Measurements from ENCODE around the gene GDI1. TPM values are rescaled to one million over a fixed set of nuclear protein-coding genes. Genes with fewer than 3 reads are reported as not detected.

The GDI1 gene
- total RNA-seq, 1 experiment from 2014 or later: 96.1 TPM

DNA sequence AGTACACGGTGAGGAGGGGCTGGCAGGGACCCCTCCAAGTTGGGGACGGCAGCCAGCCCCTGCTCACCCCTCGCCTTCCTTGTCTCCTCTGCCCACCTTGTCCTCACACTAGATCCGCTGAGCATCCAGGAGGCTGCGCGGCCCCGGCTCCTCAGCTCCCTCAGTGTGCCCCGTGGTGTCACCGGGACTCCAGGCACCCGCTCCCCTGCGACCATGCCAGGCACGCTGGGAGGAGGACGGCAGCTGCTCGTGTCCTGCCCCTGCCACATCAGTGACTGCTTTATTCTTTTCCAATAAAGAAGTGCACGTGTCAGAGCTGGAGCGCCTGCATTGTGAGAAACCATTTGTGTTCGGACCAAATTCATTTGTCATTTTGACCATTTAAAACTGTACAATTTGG, 13.4 kb downstream of the GDI1 start:
- H3K79me2 ChIP-seq (ENCODE audit: low read length): peaks cover 6% of the 10 kb centered on the region
- no peak overlapping the region for H3K27ac ChIP-seq (ENCODE audit: low read length)
- H2AFZ ChIP-seq (ENCODE audit: low read length): no peak overlapping the region
- ChIA-PET POLR2A (ENCODE audit: unreplicated experiment) (no interaction called here), CTCF (no interaction called here)
- no peaks in the 10 kb centered on the region for H3K9me3 ChIP-seq (ENCODE audit: low read length)
- no peak overlapping the region for H3K9ac ChIP-seq (ENCODE audit: low read length)
- BruUV-seq (replicated peaks): TSS peak; percentile 70
- TF ChIP-seq EZH2phosphoT487 (IDR thresholded peaks at IDR 0.05; ENCODE audit: borderline replicate concordance, low read length): no peak
- TF ChIP-seq, protein P1, sequence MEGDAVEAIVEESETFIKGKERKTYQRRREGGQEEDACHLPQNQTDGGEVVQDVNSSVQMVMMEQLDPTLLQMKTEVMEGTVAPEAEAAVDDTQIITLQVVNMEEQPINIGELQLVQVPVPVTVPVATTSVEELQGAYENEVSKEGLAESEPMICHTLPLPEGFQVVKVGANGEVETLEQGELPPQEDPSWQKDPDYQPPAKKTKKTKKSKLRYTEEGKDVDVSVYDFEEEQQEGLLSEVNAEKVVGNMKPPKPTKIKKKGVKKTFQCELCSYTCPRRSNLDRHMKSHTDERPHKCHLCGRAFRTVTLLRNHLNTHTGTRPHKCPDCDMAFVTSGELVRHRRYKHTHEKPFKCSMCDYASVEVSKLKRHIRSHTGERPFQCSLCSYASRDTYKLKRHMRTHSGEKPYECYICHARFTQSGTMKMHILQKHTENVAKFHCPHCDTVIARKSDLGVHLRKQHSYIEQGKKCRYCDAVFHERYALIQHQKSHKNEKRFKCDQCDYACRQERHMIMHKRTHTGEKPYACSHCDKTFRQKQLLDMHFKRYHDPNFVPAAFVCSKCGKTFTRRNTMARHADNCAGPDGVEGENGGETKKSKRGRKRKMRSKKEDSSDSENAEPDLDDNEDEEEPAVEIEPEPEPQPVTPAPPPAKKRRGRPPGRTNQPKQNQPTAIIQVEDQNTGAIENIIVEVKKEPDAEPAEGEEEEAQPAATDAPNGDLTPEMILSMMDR (conservative IDR thresholded peaks at IDR 0.05; ENCODE audit: low read depth, low read length): no peak
- H3F3A ChIP-seq (ENCODE audit: low read length, unreplicated experiment): no peaks in the 10 kb centered on the region
- H3K36me3 ChIP-seq (ENCODE audit: low read depth, low read length): peaks cover 6% of the 10 kb centered on the region; the same call in 1 of the 2 replicates
- intact Hi-C loops (cut with micrococcal nuclease): loop anchor here (10.0 kb wide), 1 partner anchor 56 kb away; the partner anchor contains the start of gene RPL10
- H4K20me1 ChIP-seq (ENCODE audit: low read length): no peaks in the 10 kb centered on the region
- no peak overlapping the region for H3K4me2 ChIP-seq (ENCODE audit: low read length)
- H3K9me2 ChIP-seq (replicated peaks; ENCODE audit: low read length): no peaks in the 10 kb centered on the region
- DNase-seq (no peak), ATAC-seq (no peak)
- no peak overlapping the region for H3K4me3 ChIP-seq (ENCODE audit: low read length)
- peaks cover under 1% of the 10 kb centered on the region for H3K4me1 ChIP-seq (ENCODE audit: insufficient read depth, low read length)
- H3K27me3 ChIP-seq (ENCODE audit: low read length): no peaks in the 10 kb centered on the region

DNA sequence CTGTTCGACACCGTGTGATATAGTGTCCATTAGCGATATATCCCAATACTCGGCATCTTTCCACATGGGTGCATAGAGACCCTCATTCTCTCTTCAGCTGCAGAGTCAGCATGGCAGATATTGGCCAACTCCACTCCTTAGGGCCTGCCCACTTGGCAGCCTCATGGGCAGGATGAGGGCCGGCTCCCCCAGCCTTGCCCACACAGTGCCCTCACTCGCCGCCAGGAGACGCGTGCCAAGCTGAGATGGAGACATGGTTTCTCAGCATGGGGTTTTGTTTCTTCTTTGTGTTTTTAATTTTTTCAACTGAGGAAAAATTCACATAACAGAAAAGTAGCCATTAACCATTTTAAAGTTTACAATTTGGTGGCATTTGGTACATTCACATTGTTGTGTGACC, 15.9 kb downstream of the GDI1 start:
- no peak for ATAC-seq
- H3K36me3 ChIP-seq (ENCODE audit: low read depth, low read length): peaks cover 6% of the 10 kb centered on the region; the same call in 1 of the 2 replicates
- BruUV-seq (replicated peaks): no TSS peak

DNA sequence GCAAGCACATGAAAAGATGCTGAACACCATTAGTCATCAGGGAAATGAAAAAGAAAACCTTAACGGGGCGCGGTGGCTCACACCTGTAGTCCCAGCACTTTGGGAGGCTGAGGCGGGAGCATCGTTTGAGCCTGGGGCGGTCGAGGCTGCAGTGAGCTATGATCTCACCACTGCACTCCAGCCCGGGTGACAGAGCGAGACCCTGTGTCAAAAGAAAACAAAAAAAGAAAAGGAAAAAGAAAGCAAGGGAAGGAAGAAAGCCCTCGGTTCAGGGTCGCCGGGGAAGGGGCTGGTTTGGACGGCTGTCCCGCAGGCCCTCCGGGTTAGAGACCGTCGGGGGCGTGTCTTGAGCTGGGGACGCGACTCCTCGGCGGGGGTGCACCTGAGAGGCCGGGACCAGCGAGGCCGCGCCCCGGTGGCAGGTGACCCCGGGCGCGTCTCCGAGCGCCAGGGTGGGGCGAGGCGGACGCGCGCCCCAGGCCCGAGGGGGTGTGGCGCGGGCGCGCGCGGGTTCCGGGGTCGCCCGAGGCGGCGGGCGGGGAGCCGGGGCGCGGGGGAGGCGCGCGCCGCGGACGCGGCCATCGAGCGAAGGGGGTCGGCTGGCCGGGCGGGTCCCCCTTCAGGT, 20.6 kb downstream of the GDI1 start:
- Histone ChIP-seq H3F3A (ENCODE audit: low read length, unreplicated experiment) (no peaks in the 10 kb centered on the region), H3K9ac (ENCODE audit: low read length) (no peak overlapping the region), H3K79me2 (ENCODE audit: low read length) (peaks cover 17% of the 10 kb centered on the region), H3K4me2 (ENCODE audit: low read length) (peak overlapping the region; percentile 69), H3K4me1 (ENCODE audit: insufficient read depth, low read length) (no peaks in the 10 kb centered on the region), H3K36me3 (ENCODE audit: low read depth, low read length) (no peaks in the 10 kb centered on the region), H3K27ac (ENCODE audit: low read length) (no peak overlapping the region), H3K9me2 (replicated peaks; ENCODE audit: low read length) (no peaks in the 10 kb centered on the region), H2AFZ (ENCODE audit: low read length) (peak overlapping the region; percentile 70), H3K4me3 (ENCODE audit: low read length) (peak overlapping the region; percentile 64), H3K9me3 (ENCODE audit: low read length) (no peaks in the 10 kb centered on the region), H4K20me1 (ENCODE audit: low read length) (no peaks in the 10 kb centered on the region), H3K27me3 (ENCODE audit: low read length) (no peaks in the 10 kb centered on the region)
- peak; percentile 56 for DNase-seq
- peak; percentile 43 for ATAC-seq
- no TSS peak for BruUV-seq (replicated peaks)
- CTCF ChIA-PET: no interaction called here
- POLR2A ChIA-PET (ENCODE audit: unreplicated experiment): interaction anchor here (0.6 to 0.8 kb wide), 2 partner anchors 29 to 78 kb away, joined by 4 to 6 read pairs; partner anchors contain the start of gene ATP6AP1
- intact Hi-C loops (cut with micrococcal nuclease): loop anchor here (10.0 kb wide), 1 partner anchor 63 kb away; the partner anchor contains the start of gene RPL10
- TF ChIP-seq, protein P1 (conservative IDR thresholded peaks at IDR 0.05; ENCODE audit: low read depth, low read length): no peak
- no peak for TF ChIP-seq EZH2phosphoT487 (IDR thresholded peaks at IDR 0.05; ENCODE audit: borderline replicate concordance, low read length)

More for the DNA sequence above, 15.9 kb downstream of the GDI1 start:
- DNase-seq: no peak
- no peaks in the 10 kb centered on the region for H3K27me3 ChIP-seq (ENCODE audit: low read length)
- no peaks in the 10 kb centered on the region for H3K9me3 ChIP-seq (ENCODE audit: low read length)
- H3K27ac ChIP-seq (ENCODE audit: low read length): no peak overlapping the region
- CTCF ChIA-PET: no interaction called here
- POLR2A ChIA-PET (ENCODE audit: unreplicated experiment): interaction anchor here (0.6 kb wide), 1 partner anchor 74 kb away, joined by 8 read pairs; no protein-coding TSS in a partner anchor
- intact Hi-C loops (cut with micrococcal nuclease): loop anchor here (10.0 kb wide), 1 partner anchor 58 kb away; the partner anchor contains the start of gene RPL10
- no peaks in the 10 kb centered on the region for H3K9me2 ChIP-seq (replicated peaks; ENCODE audit: low read length)
- H3K4me2 ChIP-seq (ENCODE audit: low read length): no peak overlapping the region
- no peak overlapping the region for H3K4me3 ChIP-seq (ENCODE audit: low read length)
- no peak overlapping the region for H2AFZ ChIP-seq (ENCODE audit: low read length)
- TF ChIP-seq, protein P1 (conservative IDR thresholded peaks at IDR 0.05; ENCODE audit: low read depth, low read length): no peak
- no peak for TF ChIP-seq EZH2 (IDR thresholded peaks at IDR 0.05; ENCODE audit: low read length, unreplicated experiment)
- no peak for TF ChIP-seq EZH2phosphoT487 (IDR thresholded peaks at IDR 0.05; ENCODE audit: borderline replicate concordance, low read length)
- H3K4me1 ChIP-seq (ENCODE audit: insufficient read depth, low read length): no peaks in the 10 kb centered on the region
- H3F3A ChIP-seq (ENCODE audit: low read length, unreplicated experiment): no peaks in the 10 kb centered on the region
- no peaks in the 10 kb centered on the region for H4K20me1 ChIP-seq (ENCODE audit: low read length)
- H3K9ac ChIP-seq (ENCODE audit: low read length): no peak overlapping the region
- H3K79me2 ChIP-seq (ENCODE audit: low read length): no peaks in the 10 kb centered on the region

Data from PC-3 (cell line).